GM21515 (cell line): ENCODE data around the gene MICU2.
A peak's percentile ranks its signal among the peaks of the same experiment; 100 is the strongest.

Experiments used
- ATAC-seq: cut with Tn5 transposase; IDR thresholded peaks from one replicate; pipeline ENCODE4 v1.9.1; 2021; ENCODE audit not compliant: unreplicated experiment

MICU2 gene, protein sequence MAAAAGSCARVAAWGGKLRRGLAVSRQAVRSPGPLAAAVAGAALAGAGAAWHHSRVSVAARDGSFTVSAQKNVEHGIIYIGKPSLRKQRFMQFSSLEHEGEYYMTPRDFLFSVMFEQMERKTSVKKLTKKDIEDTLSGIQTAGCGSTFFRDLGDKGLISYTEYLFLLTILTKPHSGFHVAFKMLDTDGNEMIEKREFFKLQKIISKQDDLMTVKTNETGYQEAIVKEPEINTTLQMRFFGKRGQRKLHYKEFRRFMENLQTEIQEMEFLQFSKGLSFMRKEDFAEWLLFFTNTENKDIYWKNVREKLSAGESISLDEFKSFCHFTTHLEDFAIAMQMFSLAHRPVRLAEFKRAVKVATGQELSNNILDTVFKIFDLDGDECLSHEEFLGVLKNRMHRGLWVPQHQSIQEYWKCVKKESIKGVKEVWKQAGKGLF

DNA sequence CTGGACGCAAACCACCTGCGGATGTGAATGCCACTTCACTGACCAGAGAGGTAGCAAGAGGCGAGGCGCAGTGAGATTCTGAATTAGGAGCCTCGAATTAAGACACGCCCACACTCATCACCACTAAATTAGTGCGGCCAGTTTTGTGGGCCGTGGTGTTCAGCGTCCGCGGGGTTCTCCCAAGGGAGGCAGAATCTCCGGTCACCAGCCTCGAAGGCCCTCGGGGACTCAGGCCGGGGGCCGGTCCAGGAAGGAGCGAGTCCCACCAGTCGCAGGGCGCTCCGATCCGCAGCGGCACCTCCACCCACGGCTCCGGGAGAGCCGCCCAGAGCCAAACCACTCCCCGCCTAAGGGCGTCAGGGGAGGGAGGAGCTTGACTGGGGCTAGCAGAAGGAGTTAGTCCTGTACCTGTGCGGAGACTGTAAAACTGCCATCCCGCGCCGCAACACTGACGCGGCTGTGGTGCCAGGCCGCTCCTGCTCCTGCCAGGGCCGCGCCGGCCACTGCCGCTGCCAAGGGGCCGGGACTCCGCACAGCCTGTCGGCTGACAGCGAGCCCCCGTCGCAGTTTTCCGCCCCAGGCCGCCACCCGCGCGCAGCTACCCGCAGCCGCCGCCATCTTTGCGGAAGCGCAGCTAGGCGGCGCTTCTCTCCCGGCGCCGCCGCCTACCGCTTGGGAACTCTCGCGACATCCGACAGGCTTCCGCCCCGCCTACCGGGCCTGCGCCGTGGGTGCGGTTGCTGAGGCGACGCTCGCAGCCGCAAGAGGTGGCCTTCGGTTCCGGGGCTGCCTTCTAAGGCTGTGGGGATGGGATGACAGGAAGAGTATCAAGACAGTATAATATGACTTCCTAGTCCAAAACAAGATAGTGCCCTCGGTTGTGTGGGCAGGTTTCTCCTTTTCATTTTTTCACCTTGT, at the start of gene MICU2:
TSS of gene MICU2 (minus strand) at position 640 of the 918 bp plus-strand sequence. CDS start at position 618, 22 bp downstream.
- peak; percentile 96 for ATAC-seq

DNA sequence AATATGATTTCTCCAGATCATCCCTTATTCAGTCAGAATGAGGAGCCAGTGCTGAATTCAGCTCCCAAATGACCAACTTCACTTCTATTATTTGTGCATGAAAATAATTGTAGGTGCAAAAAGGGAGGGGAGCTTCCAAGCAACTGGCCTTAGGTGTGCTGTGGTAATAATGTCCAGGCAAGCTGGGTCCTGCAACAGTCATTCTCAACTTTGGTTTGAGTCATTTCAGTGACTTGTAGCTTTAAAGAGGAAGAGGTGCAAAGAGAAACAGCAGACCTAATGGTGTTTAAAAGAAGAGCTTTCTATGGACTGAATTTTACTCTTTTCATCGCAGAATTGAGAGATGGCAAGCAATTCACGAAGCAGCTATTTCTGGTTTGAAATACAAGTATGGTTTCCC, 37.7 kb upstream of the MICU2 start:
- ATAC-seq, result no peak

DNA sequence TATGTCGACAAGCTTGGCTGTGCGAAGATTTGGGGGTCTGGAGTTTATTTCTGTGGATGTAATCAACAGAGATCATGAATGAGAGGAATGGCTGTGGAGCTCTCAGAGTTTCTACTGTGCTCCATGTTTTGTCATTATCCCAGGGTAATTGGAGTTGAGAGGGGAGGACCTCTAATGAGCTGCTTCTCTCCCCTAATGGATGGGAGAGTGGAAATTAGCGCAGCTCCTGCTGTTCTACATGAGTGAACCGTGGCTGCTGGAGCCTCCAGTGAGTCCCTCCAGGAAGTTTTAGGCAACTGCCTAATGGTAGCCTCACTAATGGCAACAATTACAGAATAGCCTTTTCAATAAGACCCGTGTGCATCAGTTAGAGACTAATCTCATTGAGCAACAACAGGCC, 35.6 kb upstream of the MICU2 start:
- ATAC-seq, result no peak

DNA sequence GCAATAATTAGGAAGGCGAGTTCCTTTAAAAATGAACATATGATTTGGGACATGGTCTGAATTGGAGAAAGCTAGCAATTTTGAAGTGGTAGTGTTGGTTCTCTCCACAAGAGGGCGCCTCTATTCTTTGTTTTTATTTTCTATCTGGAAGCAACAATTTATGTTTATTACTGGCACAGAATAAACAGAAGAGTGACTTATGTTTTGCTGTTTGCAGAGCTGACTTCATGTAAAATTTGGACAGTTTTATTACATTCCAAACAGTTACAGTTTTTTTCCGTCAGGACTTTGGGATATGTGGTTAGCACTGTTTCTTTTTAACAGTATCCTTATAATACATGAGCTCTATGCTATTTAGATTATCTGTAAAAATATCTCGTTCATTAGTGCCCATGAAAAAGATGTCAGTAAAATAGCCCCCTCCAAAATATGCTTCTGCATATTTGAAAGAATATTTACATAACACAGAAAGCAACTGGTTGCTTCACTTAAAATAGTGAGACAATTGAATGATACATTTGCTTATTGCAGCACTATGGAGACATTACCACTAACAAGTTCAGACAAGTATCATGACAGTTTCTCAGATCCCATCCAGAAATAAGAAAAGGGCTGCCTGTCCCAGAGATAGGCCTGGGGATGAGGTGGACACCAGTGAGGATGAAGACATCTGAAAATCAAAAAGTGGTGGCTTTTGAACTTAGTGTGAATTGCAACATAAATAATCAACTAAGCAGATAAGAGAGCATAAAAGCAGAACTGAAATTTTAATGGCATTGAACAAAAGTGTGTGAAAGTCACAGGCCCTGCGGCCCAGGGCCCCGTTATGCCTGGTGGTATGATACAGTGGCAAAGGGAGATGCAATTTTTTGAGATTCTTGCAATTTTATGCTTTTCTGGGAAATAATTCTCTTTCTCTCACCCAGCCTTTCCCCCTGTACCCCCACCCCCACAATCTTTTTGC, 34.6 kb upstream of the MICU2 start:
- ATAC-seq, result no peak

DNA sequence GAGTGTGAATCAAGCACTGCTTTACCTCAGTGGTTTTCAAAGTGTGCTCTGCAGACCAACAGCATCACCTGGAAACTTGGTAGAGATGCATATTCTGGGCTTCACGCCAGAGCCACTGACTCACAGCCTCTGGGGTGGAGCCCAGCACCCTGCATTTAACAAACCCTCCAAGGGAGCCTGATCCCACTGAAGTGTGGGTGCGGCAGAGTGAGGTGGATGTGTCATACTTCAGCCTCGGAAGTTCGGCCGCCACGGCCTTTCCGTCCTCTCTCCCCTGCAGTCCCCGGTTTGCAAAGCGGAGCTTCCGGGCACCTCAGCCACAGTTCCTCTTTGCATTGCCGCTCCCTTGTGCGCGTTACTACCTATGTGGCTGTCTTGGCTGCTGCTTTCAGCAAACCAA, 33.3 kb upstream of the MICU2 start:
- no peak for ATAC-seq

DNA sequence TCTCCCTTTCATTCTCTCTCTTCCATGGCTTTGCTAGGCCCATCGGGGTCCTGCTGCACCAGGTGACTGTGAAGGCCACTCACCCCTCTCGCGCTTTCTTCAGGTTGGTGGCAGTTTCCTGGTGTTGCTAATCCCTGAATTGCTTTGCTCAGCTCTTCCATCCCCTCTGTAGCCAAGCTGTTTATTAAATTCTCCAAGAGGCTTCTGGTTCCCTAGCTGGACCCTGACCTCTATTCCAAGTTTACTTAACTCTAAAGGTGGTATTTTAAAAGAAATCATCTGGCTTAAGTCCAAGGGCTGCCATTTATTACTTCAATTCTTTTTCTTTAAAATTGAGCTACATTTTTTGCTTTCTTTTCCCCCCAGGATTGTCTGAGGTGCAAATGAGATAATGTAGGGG, 32.7 kb upstream of the MICU2 start:
- no peak for ATAC-seq

DNA sequence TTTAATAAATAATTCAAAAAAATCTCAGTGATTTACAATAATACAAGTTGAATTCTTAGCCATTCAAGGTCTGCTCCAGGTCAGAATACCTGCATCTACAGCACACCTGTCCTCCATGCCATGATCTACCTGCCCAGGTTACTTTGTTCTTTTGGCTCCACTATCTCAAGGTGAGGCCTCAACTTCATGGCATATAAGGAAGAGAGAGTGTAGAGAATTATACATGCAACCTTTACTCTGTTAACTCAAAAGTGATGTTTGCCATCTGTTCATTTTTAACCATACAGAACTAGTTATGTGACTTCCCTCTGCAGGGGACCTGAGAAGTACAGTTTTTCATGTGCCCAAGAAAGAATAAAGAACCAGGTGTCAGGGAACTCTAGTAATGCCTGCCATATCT, 28.2 kb upstream of the MICU2 start:
- no peak for ATAC-seq

DNA sequence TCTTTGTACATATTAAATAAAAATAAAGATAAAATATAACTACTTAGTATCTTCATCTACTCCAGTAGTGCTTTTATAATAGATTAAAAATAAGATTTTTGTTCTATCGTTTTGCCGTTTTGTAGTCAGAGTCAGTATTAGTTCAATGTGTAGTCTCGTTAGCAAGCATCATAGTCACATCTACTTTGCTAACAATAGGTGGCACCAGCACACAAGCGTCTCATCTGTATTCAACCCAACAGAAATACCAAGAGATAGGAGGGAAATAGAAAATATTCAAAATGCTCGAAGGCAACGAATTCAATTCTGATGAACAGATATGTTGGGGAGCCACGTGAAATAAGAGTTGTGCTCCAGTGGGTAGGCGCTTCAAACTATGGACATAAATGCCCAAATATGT, 21.4 kb upstream of the MICU2 start:
- no peak for ATAC-seq

DNA sequence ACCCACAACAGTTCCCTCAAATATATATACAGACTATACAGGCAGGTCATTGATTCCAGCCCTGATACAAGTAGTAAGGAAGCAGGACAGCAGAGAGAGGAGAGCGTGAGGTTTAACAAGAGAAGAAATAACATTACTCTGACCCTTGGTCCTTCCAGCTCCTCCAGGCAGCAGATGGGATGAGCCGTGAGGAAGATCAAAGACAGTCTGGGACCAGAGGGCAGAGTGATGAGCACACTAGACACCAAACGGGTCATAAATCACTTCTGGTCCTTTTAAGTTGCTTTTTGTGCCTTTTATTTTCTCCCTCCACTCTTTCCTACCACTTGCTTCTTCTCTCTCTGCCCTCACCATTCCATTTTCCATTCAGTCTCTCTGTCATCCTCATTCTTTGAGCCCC, 16.9 kb upstream of the MICU2 start:
- ATAC-seq, result no peak

DNA sequence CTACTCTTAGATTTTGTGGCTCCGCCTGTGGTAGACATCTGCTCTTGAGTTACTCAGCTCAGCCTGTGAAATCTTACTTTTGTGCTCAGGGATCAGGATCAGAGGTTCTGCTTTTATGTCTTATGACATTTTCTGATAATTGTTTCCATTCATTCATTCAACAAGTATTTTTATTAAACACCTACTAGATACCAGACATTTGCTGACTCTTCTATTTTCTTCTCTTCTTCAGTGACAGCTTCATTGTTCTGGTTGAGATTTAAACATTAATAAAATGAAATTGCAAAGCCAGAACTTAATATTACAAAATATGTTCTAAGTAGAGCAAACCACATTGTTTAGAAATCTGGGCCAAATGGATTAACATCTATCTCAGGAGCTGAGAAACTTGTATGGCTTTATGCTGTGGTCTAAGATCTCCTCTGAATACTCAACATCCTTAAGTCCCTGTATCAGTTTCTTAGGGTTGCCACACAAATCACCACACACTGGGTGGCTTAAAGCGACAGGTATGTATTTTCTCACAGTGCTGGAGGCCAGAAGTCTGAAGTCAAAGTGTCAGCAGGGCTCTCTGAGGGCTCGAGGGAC, 15.8 kb upstream of the MICU2 start:
- no peak for ATAC-seq

DNA sequence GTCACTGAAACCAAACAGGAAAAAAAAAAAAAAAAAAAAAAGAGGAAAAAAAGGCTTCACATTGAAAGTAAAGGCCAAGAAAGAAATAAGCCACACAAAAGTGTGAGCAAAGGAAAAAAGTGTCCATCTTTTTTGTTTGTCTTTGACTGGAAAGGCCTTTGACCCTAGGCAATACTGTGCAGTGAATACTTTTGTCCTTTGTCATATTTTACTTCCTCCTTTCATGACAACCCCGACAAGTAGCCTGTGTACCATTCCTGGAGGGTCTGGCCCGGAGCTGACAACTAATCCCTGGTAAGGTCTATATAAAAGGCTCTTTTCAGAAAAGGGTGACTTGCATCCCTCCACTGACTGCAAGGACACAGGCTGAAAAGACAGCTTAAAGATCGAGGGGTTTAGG, 12.9 kb upstream of the MICU2 start:
- no peak for ATAC-seq

DNA sequence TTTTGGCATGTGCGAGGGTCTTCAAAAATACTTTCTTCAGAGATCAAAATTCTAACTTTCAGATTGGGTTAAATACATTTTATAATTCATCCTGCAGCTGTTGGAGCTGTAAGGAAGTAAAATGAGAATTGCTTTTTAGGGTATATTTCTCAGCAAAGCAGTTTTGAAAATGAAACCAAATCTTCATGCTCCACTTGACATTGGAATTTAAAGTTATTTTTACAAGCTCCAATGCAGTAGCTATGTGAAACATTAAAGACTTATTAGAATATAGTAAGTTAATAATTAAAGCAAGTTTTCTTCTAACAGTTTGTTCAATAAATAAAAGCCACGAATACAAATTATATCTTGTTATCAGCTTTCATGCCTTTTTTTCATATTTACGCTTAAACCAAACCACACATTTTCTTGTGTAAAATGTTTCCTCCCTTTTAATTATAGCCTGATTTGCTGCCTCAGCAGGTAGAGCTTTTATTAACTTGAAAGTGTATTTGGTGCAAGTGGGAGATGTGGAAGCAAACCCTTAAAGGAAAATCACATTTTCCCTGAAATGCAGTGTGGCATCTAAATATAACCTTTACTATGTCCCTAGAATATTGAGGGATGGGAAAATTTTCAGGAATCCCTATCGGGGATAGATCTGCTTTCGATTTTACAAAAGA, 12.4 kb upstream of the MICU2 start:
- ATAC-seq, result no peak

DNA sequence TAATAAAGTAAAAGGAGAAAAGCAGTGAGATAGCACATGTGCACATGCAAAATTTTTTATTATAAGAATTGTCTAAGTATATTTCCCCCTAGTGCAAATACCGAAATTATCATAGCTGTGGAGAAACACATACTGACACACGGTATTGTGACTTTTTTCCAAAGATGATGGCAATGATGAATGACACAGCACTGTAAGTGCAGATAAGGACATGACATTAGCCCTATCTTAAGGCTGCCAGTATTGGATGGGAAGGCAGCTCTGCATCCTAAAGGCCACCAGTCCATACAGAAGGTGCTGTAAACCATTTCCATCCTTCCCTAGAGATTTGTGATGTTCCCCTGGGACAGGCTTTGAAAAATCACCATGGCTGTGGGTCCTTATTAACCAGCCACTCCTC, 11.5 kb upstream of the MICU2 start:
- ATAC-seq, result no peak

DNA sequence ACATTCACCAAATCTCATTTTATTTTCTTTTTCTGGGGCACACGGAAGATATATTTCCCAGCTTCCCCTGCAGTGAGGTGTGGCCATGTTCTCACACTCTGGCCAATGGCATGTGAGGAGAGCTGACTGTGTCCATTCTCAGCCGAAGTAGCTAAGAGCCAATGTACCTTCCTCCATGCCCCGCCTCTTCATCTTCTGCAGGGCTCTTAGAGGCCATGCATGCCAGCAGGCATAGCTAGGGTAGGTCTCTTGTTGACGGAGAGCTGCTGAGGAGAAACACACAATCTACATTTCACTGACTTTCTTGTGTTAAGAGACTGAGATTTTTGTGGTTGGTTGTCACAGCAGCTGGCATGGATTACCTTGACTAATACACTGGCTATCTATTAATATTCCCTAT, 9.8 kb upstream of the MICU2 start:
- no peak for ATAC-seq

DNA sequence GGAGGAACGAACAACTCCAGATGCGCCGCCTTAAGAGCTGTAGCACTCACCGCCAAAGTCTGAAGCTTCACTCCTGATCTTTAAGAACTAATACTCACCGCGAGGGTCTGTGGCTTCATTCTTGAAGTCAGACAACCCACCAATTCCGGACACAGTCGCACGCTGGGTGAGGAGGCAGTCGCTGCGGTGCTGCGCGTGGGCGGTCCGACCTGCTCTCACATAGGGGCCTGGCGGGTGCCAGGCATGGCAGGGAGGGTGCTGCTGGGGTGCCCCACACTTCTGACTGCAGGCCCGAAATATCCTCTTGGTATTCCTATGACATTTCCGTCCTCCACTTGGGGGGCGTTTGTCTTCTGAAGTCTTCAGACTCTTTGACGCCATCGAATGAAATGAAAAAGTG, 7.4 kb upstream of the MICU2 start:
- no peak for ATAC-seq

DNA sequence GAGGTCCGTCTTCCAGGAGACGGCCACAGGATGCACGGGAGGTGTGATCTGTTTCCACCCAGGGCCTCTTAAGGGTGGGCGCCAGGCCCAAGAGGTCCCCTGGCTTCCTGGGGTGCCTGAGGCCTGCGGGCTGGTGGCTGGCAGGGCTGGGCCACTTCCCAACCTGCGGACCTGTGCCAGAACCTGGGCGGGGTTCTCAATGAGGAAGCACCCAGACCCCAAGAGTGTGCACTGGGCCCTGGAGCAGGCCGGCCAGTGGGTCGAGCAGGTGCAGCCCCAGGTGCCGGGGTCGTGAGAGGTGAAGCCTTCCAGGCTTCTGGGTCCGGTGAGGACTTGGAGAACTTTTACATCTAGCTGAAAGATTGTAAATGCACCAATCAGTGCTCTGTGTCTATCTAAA, 6.7 kb upstream of the MICU2 start:
- ATAC-seq, result no peak

DNA sequence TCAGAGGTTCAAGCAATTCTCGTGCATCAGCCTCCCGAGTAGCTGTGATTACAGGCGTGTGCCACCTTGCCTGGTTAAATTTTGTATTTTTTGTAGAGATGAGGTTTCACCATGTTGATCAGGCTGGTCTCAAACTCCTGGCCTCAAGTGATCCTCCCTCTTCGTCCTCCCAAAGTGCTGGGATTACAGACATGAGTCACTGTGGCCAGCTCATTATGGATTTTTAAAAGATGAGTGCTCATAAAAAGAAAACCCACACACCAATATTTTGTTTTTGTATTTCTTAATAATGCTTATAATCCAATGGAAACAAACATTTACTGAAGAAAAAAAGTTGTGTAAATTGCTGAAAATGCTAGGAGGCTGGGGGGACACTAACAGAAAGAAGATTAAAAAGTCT, 5.0 kb upstream of the MICU2 start:
- ATAC-seq, result no peak

DNA sequence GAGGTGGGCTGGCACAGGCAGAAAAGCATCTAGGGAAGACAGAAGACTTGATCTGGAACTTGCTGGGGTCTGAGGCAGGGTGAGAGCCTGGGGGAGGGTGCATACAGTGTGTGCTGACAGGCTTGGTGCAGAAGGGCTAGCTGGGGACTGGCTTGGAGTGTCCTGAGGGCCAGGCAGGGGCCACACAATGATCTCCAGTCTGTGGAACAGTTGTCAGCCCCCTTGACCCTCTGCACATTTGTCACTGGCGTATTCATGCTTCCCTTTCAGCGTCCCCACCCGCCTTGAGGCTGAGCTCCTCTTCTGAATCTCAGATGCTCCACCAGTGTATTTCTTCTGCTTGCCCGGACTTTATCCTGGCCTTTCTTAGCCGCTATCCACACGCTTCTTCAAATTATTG, 2.8 kb upstream of the MICU2 start:
- no peak for ATAC-seq

DNA sequence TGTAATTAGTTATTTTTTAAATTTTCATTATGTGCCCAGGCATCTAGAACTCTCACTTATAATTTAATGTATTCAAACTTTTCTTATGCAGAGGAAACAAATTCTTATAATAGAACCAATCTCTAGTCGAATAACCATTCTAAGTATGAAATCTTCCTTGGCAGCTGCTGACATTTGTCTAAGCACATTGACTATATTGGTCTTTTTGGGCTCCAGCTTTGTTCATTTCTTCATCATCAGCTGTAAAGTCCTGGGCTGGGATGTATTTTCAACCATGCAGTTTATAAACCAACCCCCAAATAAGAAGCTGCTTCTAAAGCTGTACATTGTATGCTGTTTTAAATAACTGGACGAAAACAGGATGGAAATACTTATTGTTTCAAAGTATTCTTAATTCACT, 2.3 kb upstream of the MICU2 start:
- no peak for ATAC-seq

DNA sequence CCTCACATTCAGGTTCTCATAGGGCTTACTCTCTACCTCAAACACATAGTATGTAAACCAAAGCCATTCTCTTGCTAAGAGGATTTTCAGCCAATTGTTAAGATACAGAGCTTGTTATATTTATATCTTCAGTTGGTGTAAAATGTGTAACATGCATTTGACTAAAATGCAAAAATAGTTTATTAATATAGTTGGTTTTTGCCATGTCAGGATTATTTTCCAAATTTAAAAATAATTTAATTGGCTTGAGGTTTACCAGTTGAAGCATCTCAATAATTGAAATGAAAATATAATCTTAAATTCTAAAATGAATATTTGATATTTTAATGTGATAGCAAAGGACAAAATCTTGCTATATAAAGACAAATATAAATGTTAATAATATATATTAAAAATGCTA, 7.2 kb downstream of the MICU2 start:
- ATAC-seq, result no peak
